LNCaP clone FGC (cell line): ENCODE data around the gene VCAN.

Experiments used
- DNase-seq: peaks from one replicate; pipeline ENCODE4 v3.0.0-alpha.2; 2011; ENCODE audit warnings: low read depth
- H3K4me3 ChIP-seq: 2 replicates; pipeline ENCODE4 v1.5.1; 2011; ENCODE audit warnings: mild to moderate bottlenecking, low read depth, low read length, control low read depth
- CTCF ChIP-seq: IDR thresholded peaks from 2 replicates; pipeline ENCODE4 v1.5.1; 2012; ENCODE audit warnings: mild to moderate bottlenecking; ENCODE audit not compliant: control insufficient read depth, insufficient read depth; ENCODE audit errors: extremely low read depth

Gene VCAN

DNA sequence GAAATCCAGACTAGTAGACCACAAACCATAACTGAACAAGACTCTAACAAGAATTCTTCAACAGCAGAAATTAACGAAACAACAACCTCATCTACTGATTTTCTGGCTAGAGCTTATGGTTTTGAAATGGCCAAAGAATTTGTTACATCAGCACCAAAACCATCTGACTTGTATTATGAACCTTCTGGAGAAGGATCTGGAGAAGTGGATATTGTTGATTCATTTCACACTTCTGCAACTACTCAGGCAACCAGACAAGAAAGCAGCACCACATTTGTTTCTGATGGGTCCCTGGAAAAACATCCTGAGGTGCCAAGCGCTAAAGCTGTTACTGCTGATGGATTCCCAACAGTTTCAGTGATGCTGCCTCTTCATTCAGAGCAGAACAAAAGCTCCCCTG is 68.6 kb downstream of the VCAN start:
- no peak for DNase-seq
- TF ChIP-seq CTCF, result no peak
- no peak overlapping the region for H3K4me3 ChIP-seq

- H3K4me3 ChIP-seq, result no peak overlapping the region
- no peak for TF ChIP-seq CTCF
- DNase-seq, result no peak
These were observed 69.2 kb downstream of the VCAN start for GRCh38 chr5:83540783-83541182.

GRCh38 chr5:83542839-83543238 is 71.3 kb downstream of the VCAN start:
- no peak for DNase-seq
- no peak overlapping the region for H3K4me3 ChIP-seq
- TF ChIP-seq CTCF, result no peak

DNA sequence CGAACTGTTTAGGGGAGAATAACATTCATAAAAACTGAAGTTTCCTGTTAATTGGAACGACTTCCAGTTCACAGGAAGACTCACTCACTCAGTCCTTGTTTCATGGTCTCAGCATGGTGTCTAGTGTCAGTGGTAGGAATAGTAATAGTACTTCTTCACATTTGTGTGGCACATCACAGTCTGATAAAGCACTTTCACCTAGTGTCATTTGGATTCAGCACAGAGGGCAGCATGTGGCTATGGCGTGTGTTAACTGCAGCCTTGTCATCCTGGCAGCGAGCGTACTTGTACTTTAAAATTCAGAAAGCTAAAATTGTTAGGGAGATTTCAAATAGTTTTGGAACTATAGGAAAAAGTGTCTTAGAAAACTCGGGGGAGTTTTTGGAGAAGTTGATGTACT is 72.4 kb downstream of the VCAN start:
- no peak overlapping the region for H3K4me3 ChIP-seq
- no peak for DNase-seq
- TF ChIP-seq CTCF, result no peak

DNA sequence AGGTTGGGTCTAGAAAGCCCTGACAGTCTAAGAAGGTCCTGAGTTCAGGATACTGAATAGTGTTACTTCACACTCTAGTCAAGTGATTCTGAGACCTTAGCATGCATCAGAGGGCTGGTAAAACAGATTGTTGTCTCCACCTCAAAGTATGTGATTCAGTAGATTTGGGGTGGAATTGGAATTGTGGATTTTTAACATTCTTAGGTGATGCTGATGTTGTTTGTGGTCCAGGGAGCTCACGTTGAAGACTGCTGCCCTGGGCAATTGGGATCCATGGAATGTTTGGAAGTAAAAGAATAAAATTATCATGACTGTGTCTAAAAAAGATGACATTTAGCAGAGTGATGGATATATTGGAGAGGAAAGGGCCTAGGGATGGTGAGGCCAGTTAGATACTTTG is 75.6 kb downstream of the VCAN start:
- DNase-seq, result no peak
- H3K4me3 ChIP-seq, result no peak overlapping the region
- TF ChIP-seq CTCF, result no peak

GRCh38 chr5:83547889-83548288 is 76.3 kb downstream of the VCAN start:
- no peak for TF ChIP-seq CTCF
- no peak overlapping the region for H3K4me3 ChIP-seq
- DNase-seq, result no peak

DNA sequence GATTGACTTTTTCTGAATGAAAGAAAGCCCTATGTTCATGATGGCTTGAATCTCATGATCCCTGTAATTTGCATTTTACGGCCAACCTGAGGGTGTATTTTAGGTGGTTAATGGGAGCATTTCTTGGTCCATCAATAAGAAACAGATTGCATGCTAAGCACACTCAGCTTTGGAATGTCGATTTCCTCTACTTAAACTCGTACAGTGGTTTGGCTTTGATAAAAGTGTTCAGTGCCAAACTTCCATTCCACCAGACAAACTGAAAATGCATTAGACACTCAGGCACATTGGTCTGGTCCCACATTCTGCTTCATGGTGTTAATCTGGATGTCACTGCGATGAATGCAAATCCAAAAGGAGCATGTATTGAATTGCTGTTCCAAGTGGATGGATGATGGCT is 77.0 kb downstream of the VCAN start:
- DNase-seq, result no peak
- H3K4me3 ChIP-seq, result no peak overlapping the region
- no peak for TF ChIP-seq CTCF
